GM12872 (cell line): Measurements from ENCODE around the gene TGFBR2.

Experiments
- CTCF ChIP-seq: IDR thresholded peaks from 3 replicates; pipeline ENCODE4 v1.5.1; 2011; ENCODE audit warnings: low read depth, mild to moderate bottlenecking, low read length, moderate library complexity; ENCODE audit not compliant: insufficient read depth

The TGFBR2 gene

GRCh38 chr3:30672287-30672735 lies 65.9 kb downstream of the TGFBR2 start:
- no peak for TF ChIP-seq CTCF

GRCh38 chr3:30672959-30673358 lies 66.6 kb downstream of the TGFBR2 start:
- TF ChIP-seq CTCF, result no peak

GRCh38 chr3:30673425-30674341 lies 67.3 kb downstream of the TGFBR2 start:
- TF ChIP-seq CTCF, result no peak

- TF ChIP-seq CTCF, result no peak
Observed at GRCh38 chr3:30675006-30675405, 68.6 kb downstream of the TGFBR2 start.

- no peak for TF ChIP-seq CTCF
Observed at GRCh38 chr3:30675774-30676173, 69.4 kb downstream of the TGFBR2 start.

GRCh38 chr3:30676424-30677346 lies 70.3 kb downstream of the TGFBR2 start:
- no peak for TF ChIP-seq CTCF

- TF ChIP-seq CTCF, result no peak
Observed at GRCh38 chr3:30677347-30677685, 70.9 kb downstream of the TGFBR2 start.
